Measurements from ENCODE around the gene VASP. TPM values are rescaled to one million over a fixed set of nuclear protein-coding genes. Genes with fewer than 3 reads are reported as not detected.

The VASP gene
- total and polyA plus RNA-seq, 9 of the 15 experiments (the other 6 are each of a cell fraction or from before 2014, with no cell fraction given) = 16.7 to 261 (median 112) TPM

GRCh38 chr19:45508861-45509691 lies 1.8 kb downstream of the VASP start (continued):
- TF ChIP-seq ZBTB5 (IDR thresholded peaks at IDR 0.05) = no peak
- TF ChIP-seq E2F6 (IDR thresholded peaks at IDR 0.05; ENCODE audit: borderline replicate concordance in 1 of 2, extremely low read depth in 1 of 2, insufficient read depth in 1 of 2, insufficient read length in 1 of 2, low read depth in 1 of 2, low read length in 1 of 2, poor library complexity in 1 of 2, severe bottlenecking in 1 of 2) = no peak
- 0 out of 2 replicates have a peak, but pooled peaks have one; percentile 23 for TF ChIP-seq XRCC5 (IDR thresholded peaks at IDR 0.05; ENCODE audit: low read depth, low read length)
- TF ChIP-seq ILK (tag; IDR thresholded peaks at IDR 0.05; ENCODE audit: borderline replicate concordance, low read depth) = no peak
- no peak for TF ChIP-seq RNF219 (CRISPR knock-in tag; IDR thresholded peaks at IDR 0.05)

Measured in K562 (cell line).